ENCODE measurements around the gene PEPD.

The PEPD gene

DNA sequence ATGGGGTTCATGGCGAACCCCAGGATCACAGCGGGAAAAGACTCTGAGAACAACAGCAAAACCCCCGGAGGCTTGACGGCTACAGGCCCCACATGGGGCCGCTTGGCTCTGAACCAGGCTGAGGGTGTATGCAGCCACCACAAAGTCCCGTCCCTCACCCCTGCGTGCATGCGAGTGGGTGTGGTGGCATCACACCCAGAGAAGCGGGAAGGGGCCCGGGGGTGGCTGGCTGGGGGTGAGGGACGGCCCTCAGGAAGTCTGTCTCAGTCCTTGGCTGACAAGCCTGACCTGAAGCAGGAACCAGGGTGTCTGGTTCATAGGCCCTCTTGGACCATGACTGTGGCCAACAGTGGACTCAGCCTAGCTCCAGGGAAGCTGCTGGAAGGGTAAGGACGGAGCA, 113.9 kb downstream of the PEPD start:
- no peak for DNase-seq (ENCODE audit: low read depth in 3 of 3)

DNA sequence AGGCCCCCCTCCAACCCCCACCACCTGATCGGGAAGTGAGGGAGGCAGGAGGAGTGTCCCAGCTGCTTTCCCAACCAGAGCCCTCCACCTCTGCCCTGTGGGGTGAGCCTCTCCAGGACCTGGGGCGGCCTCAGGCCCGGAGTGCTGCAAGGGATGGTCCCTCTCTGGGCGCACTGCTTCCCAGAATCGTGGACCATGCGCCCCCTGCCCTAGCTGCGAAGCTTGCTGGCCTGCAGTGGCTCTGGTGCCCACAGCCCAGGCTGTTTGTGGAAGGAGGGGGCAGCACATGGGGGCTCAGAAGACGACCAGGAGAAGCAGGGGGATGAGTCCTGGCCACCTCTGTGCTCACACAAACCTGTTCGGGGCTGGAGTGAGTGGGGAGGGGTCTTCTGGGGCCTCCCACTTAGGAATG, 114.4 kb downstream of the PEPD start:
- DNase-seq (ENCODE audit: low read depth in 3 of 3) = no peak

DNA sequence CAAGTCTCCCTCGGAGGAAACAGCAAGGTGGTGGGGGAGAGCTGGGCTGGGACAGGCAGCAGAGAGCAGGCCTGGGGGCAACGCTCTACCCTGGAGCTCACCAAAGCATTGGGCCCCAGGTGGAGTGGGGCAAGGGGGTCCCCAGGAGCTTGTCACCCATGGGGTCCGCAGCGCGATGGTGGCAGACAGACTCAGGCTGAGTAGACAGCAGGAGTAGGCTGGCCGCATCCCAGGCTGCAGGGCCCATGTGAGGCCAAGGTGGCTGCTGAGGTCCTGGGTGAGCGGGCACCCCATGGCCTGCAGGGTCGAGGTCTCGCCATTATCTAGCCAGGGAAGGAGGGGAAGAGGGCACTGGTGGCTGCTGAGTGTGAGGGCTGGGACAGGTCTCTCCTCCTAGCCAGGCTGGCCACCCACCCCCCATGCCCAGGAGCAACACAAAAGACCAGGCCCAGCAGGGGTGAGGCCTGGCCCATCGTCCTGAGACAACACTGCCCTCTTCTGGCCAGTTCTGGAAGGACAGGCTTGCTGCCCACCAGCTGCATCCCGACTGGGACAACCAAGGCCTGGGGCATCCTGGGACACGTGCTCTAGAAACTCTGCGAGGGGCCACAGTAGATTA, 115.0 kb downstream of the PEPD start:
- DNase-seq (ENCODE audit: low read depth in 3 of 3) = peak; percentile 62 to 73 (median 65)

DNA sequence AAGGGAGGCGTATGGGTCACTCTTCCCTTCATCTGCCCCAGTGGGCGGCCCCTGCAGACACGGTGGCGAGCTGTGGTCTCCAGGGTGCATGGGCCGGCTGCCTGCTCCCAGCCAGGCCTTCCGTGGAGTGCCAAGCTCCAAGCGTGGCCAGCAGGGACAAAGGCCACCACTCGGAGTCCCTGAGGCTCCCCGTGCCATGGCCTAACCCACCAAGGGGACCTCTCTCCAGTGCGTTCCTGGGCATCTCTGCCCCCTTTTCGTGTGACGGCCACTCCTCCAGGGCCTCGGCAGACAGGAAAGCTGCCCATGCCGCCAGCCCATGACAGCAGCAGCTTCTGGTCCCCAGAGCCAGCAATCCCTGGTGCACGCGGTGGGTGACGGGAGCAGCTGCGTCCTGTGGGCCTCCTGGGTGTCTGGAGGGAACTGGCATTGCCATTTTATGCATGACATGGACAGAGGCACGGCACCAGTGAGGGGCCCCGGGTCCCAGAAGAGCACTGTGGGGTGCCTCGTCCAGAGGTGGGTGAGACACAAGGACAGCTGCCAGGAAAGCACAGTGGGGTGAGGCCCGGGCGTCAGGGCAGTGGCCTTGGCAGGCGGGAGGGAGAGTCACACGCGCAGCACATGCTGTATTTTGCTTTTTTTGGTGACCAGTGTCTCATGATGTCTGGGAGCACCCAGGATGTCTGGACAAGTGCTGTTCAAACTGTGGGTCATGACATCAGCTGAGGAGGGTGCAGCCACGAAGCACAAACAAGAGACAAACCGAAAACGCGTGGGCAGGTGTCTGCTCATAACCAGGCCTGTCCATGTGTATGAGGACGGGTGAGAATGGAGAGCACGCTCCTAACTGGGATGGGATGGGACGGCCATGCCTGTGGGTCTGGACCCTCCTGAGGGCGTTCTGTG, 115.8 kb downstream of the PEPD start:
- DNase-seq (ENCODE audit: low read depth in 3 of 3) = no peak

DNA sequence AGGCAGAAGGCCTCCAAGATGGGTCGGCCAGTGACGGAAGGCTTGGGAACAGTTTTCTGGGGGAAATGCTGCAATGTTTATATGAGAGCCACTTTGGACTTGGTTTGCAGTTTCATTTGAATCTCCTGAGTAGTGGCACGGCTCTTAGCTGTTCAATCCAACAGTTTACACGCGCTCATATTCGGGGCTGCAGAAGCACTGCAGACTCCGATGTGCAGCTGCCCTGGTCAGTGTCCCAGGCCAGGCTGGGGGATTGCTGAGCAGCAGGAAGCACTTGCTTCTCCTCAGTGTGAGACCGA, 116.4 kb downstream of the PEPD start:
- DNase-seq (ENCODE audit: low read depth in 3 of 3) = no peak

DNA sequence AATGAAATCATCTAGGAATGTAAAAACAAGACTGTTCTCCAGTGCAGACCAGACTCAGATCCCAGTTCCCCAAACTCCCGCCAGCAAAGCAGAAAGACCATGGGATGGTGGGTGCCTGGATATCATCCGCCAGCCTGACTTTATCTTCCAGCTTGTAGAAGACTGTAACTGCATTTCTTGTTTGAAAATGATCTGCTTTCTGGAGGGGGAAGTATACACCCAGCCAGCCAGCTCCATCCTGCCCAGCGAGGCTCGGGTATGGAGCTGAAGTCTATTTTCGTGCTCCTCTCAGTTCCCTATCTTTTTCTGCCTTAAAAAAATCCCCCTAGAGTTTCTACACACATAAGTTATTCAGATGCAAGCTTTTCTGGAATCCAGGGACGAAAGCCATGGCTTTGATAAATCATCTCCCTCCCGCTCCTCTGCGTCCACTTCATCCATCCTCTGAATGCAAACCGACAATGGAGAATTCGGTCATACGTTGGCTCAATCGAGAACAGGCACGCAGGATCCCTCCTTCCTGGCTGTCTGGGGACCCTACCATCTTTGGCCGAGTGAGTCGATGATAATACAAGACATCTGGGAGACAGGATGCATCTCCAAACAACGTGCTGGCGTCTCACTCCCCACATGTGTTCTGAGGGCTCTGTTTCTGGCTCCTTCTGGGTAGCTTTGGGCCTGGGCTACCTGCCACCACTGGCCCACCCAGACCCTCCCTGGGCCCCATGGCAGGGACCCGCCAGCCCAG, 116.9 kb downstream of the PEPD start:
- DNase-seq (ENCODE audit: low read depth in 3 of 3) = no peak

DNA sequence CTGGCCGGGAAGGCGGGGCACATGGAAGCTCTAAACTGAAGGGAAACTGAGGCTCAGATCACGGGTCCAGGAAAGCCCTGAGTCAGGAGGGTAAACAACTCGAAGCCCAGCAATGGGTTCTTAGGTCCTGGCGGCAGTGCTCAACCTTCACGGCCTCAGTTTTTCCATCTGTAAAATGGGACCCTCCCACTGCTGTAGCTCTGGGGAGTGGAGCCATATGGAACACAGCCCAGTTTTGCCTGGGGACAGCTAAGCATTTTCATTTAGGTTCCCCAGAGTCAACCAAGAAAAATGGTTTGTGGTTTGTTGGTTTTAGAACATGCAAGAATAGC, 117.7 kb downstream of the PEPD start:
- no peak for DNase-seq (ENCODE audit: low read depth in 3 of 3)

DNA sequence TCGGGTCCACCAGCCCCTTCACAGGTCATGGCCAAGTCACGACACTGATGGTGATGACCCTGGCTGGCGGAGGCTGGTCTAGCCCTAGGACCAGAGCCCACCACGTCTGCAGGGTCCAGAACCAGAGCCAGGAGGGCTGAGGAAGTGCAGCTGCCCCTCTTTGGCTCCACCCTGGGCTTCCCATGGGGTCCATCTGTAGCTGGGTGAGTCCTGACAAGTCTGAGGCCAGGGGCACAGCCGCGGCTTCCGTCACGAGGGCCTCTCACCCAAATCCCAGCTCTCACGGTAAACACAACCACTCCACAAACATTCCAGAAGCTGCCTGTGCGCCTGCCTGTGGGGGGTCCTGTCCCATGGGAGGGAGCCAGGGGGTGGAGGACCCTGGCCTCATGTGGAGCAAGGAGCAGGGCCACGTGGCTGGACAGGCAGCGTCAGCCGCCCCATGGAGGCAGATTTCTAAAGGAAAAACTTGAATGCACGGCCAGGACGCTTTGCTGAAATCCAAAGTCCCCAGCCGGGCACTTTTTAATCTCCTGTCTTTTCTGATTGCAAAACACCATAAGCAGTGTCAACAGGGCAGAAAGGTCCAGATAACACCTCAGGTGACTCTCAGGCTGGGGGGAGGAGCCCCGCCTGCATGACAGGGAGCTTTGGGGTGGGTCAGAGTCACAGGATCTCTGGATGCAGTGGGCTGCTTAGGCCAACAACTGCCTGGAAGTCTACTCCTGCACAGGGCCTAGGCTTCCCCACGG, 118.2 kb downstream of the PEPD start:
- DNase-seq (ENCODE audit: low read depth in 3 of 3) = no peak

DNA sequence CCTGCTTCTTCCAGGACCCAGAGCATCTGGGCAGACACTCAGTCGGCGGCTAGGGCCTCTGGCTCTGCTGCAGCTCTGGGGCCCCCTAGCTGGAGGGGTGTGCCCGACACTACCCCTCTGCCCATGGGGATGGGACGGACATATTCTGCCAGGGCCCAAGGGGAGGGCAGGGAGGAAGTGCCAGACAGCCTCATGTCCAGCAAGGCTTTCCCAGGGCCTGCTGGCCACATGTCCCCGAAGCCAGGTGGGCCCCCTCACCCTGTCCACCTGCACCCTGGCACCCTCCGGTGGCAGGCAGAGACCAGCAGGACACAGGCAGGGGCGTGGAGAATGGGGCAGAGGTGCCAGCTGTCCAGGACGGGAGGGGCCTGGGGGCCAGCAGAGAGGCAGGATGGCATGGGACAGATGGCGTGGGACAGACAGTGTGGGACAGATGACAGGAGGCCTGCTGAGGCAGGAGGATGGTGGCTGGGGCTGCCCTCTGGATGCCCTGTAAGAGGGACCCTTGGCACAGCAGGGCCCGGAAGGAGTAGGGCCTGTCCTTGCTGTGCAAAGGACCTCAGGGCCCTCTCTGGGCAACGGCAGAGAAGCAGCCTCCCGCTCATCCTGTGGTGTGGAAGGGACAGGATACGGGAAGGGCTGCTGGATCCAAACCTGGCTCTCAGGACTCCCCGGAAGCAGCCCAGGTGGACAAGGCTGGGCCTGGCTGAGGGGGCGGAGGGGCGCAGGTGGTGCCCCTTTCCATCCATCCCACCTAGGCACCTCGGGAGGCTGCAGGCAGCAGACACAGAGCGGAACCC, 119.0 kb downstream of the PEPD start:
- DNase-seq (ENCODE audit: low read depth in 3 of 3) = no peak

DNA sequence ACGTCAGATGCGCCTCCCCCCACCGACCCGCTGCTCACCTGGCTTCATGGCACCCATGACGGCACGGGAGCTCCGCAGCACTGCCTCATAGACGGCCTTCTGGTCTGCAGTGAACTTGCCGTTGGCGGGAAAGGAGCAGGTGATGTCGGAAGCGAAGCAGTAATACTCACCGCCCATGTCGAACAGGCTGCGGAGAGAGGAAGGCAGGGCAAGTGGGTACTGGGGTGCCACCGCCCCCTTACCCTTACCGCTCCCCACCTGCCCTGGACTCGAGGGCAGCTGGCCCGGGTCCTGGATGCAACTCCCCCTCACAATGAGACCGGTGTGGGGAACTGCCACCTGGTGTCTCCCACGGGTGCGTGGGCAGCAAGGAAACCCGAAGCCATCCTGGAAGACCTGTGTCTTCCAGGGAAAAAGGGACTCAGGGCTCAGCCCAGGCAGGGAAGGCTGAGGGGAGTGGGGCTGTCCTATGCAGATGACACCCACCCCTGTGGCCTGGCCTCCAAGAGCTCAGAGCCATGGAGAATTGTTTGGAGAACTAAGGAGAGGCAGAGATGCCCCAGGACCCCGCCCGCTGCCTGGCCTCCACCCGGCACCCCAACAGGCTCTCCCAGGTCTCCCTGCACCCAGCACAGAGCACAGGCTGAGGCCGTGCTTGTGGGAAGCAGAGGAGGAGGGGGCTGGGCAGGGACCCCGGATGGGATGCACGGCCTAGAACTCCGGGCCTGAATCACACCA, 119.7 kb downstream of the PEPD start:
- DNase-seq (ENCODE audit: low read depth in 3 of 3) = no peak

DNA sequence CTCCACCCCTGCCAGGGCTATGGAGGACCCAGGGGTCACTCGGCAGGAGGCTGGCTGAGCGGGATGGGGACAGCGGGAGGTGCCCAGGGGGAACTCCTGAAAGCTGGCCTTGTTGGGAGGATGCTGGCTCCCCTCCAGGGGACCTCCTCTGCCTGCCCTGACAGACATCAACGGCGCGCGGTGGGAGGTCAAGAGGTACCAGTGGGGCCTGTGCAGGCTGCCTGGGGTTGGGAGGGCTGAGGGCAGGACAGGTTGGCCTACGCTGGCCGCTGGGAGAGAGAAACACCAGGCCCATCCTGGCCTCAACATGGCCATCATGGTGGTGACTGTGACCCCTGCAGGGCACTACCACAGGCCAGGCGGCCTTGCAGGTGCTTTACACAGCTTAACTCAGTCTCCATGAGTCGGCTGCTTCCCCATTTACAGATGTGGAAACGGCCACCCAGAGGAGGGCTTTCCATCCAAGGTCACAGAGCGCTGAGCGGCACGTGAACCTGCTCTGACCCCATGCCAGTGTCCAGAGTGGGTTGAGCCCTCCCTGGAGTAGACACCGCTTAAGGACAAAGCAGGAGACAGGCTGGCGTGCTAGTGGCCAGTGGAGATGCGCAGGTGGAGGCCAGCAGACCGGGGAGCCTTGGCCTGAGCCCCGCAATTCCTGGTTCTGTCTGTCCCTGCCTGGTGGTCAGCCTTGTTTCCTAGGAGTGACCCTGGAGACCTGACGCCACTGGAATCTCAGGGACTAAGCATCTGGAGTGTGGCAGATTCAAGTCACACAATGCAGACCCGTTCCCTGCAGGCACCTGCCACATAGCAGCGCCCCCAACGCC, 120.5 kb downstream of the PEPD start:
- DNase-seq (ENCODE audit: low read depth in 3 of 3) = no peak

DNA sequence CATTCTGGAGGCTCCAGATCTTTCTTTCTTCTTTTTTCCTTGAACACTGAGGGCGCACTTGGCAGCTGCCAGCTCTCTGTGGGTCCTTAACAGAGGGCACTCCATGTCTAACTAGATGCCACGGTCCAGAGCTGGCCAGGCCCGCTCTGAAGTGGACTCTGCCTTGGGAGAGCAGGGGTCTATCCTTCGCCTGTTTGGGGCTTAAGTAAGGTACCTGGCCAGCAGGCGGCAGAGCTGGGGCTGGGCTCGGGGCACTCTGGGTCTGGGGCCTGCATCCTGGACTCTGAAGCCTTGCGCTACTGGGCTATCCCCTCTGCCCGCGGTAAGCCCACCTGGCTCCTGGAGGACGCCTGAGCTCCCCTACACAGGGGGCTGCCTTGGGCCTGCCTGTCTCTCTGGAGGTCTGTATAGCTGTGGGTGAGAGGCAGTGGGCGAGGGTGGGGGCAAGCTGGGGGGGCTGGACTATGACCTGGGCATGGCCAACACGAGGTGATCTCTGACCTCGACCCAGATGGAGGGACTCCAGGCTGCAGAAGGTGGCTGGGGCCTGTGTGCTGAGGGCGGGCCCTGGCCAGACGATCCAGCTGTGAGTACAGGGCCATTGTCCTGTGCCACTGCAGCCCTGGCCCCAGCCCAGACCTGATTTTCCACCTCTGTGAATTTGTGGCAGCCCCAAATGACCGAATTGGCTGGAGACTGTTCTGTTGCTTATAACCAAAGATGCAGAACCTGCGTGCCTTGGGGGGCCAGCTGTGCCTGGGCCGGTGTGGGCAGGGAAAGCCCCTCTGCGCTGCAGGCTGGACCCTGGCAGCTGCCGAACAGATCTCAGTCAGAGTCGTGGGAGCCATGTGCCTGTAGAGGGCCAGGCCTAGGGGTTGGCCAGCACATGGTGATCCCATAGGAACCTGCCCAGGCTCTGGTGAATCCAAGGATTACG, 121.6 kb downstream of the PEPD start:
- no peak for DNase-seq (ENCODE audit: low read depth in 3 of 3)

DNA sequence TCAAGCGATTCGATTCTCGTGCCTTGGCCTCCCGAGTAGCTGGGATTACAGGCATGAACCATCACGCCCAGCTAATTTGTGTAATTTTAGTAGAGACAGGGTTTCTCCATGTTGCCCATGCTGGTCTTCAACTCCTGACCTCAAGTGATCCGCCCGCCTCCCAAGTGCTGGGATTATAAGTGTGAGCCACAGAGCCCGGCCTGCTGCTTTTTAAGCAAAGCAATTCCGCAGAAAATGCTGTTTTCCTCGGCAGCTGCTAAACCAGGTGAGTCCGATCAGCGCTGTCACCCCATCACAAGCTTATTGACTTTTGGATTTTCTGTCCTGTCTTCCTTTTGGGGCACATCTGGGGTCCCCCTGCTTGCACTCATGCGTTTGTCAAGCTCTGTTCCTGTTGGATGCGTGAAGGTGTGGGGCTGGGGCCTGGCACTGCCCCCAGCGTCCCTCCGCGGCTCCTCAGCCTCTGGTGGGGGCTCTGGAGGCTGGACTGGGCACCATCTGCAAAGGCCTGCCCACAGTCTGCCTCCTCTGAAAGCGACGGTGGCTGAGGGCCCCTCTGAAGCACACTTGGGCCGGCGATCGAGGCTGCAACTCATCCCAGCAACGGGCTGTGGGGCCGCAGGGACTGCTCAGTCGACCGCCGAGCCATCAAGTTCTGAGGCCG, 122.4 kb downstream of the PEPD start:
- DNase-seq (ENCODE audit: low read depth in 3 of 3) = no peak

DNA sequence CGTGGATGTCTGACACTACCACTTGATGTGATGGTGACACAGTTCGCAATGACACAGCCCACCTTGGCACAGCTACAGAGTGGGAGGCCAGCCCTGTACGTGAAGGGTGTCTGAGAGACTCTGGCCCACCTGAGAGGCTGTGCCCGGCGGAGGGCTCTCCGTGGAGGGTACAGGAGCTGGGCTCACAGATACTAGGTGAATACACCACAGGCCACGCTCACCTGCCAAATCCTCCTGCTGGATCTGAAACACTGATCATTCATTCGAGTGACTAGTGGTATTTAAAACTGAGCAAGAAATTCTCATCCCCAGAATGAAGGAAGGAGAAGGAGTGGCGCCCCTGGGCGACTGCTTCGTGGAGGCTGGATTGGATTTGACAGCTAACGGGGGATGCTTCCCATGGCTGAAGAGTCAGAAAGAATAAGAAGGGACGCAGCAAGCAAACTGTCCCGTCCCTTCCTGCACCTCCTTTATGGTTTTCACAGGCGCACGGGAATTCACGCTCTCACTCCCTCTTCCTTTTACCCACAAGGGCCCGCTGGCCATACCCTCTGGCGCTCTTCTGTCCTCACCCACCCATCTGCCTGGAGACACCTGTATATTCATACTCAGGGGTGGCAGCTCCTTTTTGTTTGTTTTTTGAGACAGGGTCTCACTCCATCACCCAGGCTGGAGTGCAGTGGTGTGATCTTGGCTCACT, 123.1 kb downstream of the PEPD start:
- no peak for DNase-seq (ENCODE audit: low read depth in 3 of 3)

DNA sequence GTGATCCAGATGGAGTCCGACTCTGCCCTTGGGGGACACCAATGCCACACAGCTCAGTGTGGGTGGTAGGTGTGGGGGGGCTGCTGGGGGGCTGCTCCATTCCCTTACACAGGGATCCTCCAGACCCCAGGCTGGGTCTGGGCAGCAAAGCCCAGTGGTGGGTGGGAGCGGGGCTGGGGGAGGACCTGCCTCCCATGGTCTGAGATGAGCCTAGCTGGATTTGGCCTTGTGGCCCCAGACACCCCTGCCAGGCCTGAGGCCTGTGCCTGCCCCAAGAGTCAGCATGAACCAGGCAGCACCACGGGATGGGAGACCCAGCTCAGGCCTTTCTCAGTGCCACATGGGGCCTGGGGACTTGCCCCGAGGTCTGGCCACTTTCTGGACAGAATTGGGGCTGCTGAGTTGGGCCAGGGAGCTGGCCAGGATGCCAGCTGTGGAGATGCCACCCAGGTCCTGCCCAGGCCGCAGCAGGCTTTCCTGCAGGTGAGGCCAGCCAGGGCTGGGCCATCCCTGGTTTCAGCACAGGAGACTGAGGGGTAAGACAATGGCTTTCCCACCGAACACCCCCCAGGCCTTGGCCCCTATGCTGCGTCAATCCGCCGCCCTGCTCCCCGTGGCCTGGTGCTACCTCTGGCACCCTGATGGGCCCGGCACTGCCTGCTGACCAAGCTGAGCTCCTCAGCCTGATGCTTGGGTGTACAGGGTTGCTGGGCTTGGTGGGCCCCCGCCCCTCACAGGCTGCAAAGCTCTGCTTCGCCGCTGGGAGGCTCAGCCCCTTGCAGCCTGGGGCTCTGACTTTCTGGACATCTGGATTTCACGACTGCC, 123.8 kb downstream of the PEPD start:
- DNase-seq (ENCODE audit: low read depth in 3 of 3) = no peak

DNA sequence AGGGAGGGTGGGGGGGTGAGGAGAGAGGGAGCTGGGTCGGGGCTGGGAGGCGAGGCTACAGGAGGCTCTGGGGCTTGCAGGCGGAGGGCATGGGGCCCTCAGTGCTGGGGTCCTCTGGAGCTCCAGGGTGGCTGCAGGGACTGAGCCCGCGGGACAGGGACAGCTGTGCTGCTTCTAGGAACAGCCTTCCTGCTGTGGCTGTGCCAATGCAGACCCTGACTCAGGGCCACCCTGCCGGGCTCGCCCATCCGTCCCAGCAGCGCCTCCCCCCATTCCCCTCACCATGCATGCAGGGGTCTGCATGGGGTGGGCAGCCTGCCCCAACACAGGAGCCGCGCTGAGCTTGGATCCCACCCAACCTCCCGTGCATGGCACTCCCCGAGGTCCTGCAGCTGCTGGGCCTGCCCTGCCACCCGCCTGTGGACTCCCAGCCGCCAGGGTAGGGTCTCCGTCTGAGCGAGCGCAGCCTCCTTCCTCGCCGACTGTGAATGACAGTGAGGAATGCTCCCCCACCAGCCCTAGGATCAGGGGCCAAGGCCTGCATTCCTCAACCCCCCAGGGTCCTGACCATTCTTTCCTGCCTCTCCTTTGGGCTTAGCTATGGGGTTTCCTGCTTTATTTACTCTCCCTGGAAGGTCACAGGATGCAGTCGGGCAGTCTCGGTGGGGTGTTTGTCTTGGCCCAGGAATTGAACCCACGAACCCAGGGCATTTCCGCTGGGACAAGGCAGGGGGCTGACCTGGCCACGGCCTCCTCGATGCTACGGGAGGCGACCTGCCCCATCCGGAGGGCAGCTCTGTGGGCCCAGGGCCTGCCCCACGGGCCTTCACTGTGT, 124.7 kb downstream of the PEPD start:
- DNase-seq (ENCODE audit: low read depth in 3 of 3) = no peak
